HEK293T (cell line): ENCODE results near the gene TMEM17.
"Not testable (repeated sequence)": the region's sequence is repeated elsewhere in the genome, so short reads cannot be mapped to it uniquely, and the experiment has no call there.

Experiments used
- CTCF ChIA-PET: fragments of 350-600 bp; formaldehyde crosslinking; extraction: SDS; loops from one replicate; lab custom pipeline; 2021; ENCODE audit warnings: antibody characterized with exemption, inconsistent platforms; lab: Yijun Ruan, JAX
- POLR2A ChIA-PET: fragments of 350-600 bp; formaldehyde crosslinking; extraction: SDS; loops from one replicate; lab custom pipeline; 2020; ENCODE audit warnings: antibody characterized with exemption, inconsistent platforms; lab: Yijun Ruan, JAX
- DNase-seq: peaks from one replicate; pipeline ENCODE4 v3.0.0; 2012; ENCODE audit warnings: mixed read lengths; ENCODE audit errors: extremely low spot score
- ARNT ChIP-seq: fragments of 450-650 bp; IDR thresholded peaks from 2 replicates; pipeline ENCODE4 v1.6.1; 2017; ENCODE audit warnings: mild to moderate bottlenecking
- BHLHE40 ChIP-seq: fragments of 450-650 bp; IDR thresholded peaks from 2 replicates; pipeline ENCODE4 v1.6.1; 2016; ENCODE audit warnings: mild to moderate bottlenecking, moderate library complexity, borderline replicate concordance
- CTBP1 ChIP-seq: fragments of 450-650 bp; IDR thresholded peaks from 2 replicates; pipeline ENCODE4 v1.6.1; 2016; ENCODE audit warnings: borderline replicate concordance
- ELF4 ChIP-seq: fragments of 450-650 bp; IDR thresholded peaks from 2 replicates; pipeline ENCODE4 v1.6.1; 2017; ENCODE audit warnings: antibody characterized with exemption
- FOXA1 ChIP-seq: fragments of 450-650 bp; IDR thresholded peaks from 2 replicates; pipeline ENCODE4 v1.6.1; 2016; ENCODE audit warnings: mild to moderate bottlenecking
- FOXK2 ChIP-seq: fragments of 450-650 bp; IDR thresholded peaks from 2 replicates; pipeline ENCODE4 v1.6.1; 2016; ENCODE audit warnings: mild to moderate bottlenecking
- FOXM1 ChIP-seq: fragments of 450-650 bp; IDR thresholded peaks from 2 replicates; pipeline ENCODE4 v1.6.1; 2017; ENCODE audit warnings: mild to moderate bottlenecking, borderline replicate concordance
- HDGF ChIP-seq: fragments of 450-650 bp; IDR thresholded peaks from 2 replicates; pipeline ENCODE4 v1.6.1; 2017; ENCODE audit warnings: antibody characterized with exemption, borderline replicate concordance
- L3MBTL2 ChIP-seq: fragments of 450-650 bp; conservative IDR thresholded peaks from 2 replicates; pipeline ENCODE4 v1.6.1; 2016; ENCODE audit warnings: mild to moderate bottlenecking
- LEF1 ChIP-seq: fragments of 450-650 bp; IDR thresholded peaks from 2 replicates; pipeline ENCODE4 v1.6.1; 2017; ENCODE audit warnings: mild to moderate bottlenecking, borderline replicate concordance
- NFRKB ChIP-seq: fragments of 450-650 bp; IDR thresholded peaks from 2 replicates; pipeline ENCODE4 v1.6.1; 2016; ENCODE audit warnings: mild to moderate bottlenecking, moderate library complexity
- PKNOX1 ChIP-seq: fragments of 450-650 bp; IDR thresholded peaks from 2 replicates; pipeline ENCODE4 v1.6.1; 2016
- SP1 ChIP-seq: fragments of 450-650 bp; IDR thresholded peaks from 2 replicates; pipeline ENCODE4 v1.6.1; 2017
- SUZ12 ChIP-seq: fragments of 450-650 bp; IDR thresholded peaks from 2 replicates; pipeline ENCODE4 v1.6.1; 2016; ENCODE audit warnings: mild to moderate bottlenecking
- TARDBP ChIP-seq: fragments of 450-650 bp; IDR thresholded peaks from 2 replicates; pipeline ENCODE4 v1.6.1; 2016
- ZNF384 ChIP-seq: fragments of 450-650 bp; IDR thresholded peaks from 2 replicates; pipeline ENCODE4 v1.6.1; 2016

Gene TMEM17

GRCh38 chr2:62539606-62540407 is 33.8 kb upstream of the TMEM17 start:
- TF ChIP-seq ARNT, result no peak
- no peak for TF ChIP-seq SP1
- no peak for TF ChIP-seq FOXM1
- no peak for TF ChIP-seq HDGF
- no peak for TF ChIP-seq FOXK2
- TF ChIP-seq SUZ12, result no peak
- no peak for TF ChIP-seq ELF4
- TF ChIP-seq NFRKB, result no peak
- TF ChIP-seq LEF1, result no peak
- DNase-seq, result no peak
- POLR2A ChIA-PET, result no interaction called here
- CTCF ChIA-PET, result no interaction called here

GRCh38 chr2:62538756-62539155 is 32.8 kb upstream of the TMEM17 start:
- ChIA-PET POLR2A (no interaction called here), CTCF (no interaction called here)
- TF ChIP-seq FOXA1 (no peak), FOXK2 (no peak), L3MBTL2 (no peak), PKNOX1 (no peak), SUZ12 (no peak), LEF1 (no peak), TARDBP (no peak), SP1 (no peak)

GRCh38 chr2:62537814-62538213 is 31.8 kb upstream of the TMEM17 start:
- ChIA-PET CTCF (no interaction called here), POLR2A (no interaction called here)
- no peak for TF ChIP-seq TARDBP
- TF ChIP-seq SUZ12, result no peak
- no peak for TF ChIP-seq FOXK2
- DNase-seq, result no peak

More at GRCh38 chr2:62538756-62539155, 32.8 kb upstream of the TMEM17 start:
- DNase-seq, result no peak

- POLR2A ChIA-PET, result no interaction called here
Observed at GRCh38 chr2:62536873-62537547, 31.0 kb upstream of the TMEM17 start.

GRCh38 chr2:62535521-62535920 is 29.5 kb upstream of the TMEM17 start:
- POLR2A ChIA-PET, CTCF ChIA-PET, DNase-seq: not testable (repeated sequence)

More at GRCh38 chr2:62536873-62537547, 31.0 kb upstream of the TMEM17 start:
- CTCF ChIA-PET, result no interaction called here
- no peak for TF ChIP-seq TARDBP
- TF ChIP-seq FOXA1, result no peak
- no peak for TF ChIP-seq ARNT
- TF ChIP-seq BHLHE40, result no peak
- no peak for TF ChIP-seq LEF1
- TF ChIP-seq ELF4, result no peak
- TF ChIP-seq FOXK2, result no peak
- no peak for TF ChIP-seq ZNF384
- TF ChIP-seq NFRKB, result no peak
- DNase-seq, result no peak

- DNase-seq, result no peak
- POLR2A ChIA-PET, result no interaction called here
- TF ChIP-seq HDGF, result no peak
- CTCF ChIA-PET, result no interaction called here
Observed at GRCh38 chr2:62531594-62531993, 25.6 kb upstream of the TMEM17 start.

GRCh38 chr2:62529758-62530157 is 23.8 kb upstream of the TMEM17 start:
- DNase-seq, result no peak
- ChIA-PET POLR2A (no interaction called here), CTCF (no interaction called here)
- no peak for TF ChIP-seq ZNF384

GRCh38 chr2:62527478-62528210 is 21.6 kb upstream of the TMEM17 start:
- DNase-seq, result no peak
- ChIA-PET POLR2A (no interaction called here), CTCF (no interaction called here)
- TF ChIP-seq ARNT, result no peak
- TF ChIP-seq FOXA1, result no peak
- TF ChIP-seq NFRKB, result no peak
- no peak for TF ChIP-seq LEF1
- TF ChIP-seq ZNF384, result no peak
- TF ChIP-seq SUZ12, result no peak
- TF ChIP-seq CTBP1, result no peak
- no peak for TF ChIP-seq BHLHE40
